OCI-LY3 (cell line): ENCODE results near the gene AKIRIN1.

Experiments used
- EZH2phosphoT487 ChIP-seq: fragments of 200-600 bp; shearing (Covaris generic); IDR thresholded peaks from 2 replicates; pipeline ENCODE4 v1.6.1; 2018; ENCODE audit warnings: antibody characterized with exemption, mixed run types, low read depth
- TF ChIP-seq, protein P1 (sequence below): fragments of 200-600, 300-600 bp; sonication (generic); IDR thresholded peaks from 2 replicates; pipeline ENCODE4 v1.5.1; 2014; ENCODE audit warnings: antibody characterized with exemption, low read length, low read depth

DNA sequence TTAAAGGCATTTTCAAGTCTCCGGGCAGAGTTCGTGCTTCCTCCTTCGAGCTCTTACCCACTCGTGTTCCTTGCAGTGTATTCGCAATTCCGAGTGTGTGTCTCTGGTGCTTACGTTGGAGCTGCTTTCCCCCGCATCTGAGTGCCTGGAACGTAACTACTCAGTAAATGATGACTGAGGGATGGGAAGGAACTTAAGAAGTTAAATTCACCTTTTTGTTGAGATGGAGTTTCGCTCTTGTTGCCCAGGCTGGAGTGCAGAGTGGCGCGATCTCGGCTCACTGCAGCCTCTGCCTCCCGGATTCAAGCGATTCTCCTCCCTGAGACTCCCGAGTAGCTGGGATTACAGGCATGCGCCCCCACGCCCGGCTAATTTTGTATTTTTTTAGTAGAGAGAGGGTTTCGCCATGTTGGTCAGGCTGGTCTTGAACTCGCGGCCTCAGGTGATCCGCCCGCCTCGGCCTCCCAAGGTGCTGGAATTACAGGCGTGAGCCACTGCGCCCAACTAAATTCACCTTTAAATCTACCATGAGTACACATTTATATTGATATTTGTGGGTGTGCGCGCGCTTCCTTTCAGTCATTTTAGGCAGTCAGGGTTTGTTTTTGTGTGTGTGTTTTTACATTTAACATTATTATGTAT, 35.9 kb downstream of the AKIRIN1 start:
- TF ChIP-seq, protein P1, sequence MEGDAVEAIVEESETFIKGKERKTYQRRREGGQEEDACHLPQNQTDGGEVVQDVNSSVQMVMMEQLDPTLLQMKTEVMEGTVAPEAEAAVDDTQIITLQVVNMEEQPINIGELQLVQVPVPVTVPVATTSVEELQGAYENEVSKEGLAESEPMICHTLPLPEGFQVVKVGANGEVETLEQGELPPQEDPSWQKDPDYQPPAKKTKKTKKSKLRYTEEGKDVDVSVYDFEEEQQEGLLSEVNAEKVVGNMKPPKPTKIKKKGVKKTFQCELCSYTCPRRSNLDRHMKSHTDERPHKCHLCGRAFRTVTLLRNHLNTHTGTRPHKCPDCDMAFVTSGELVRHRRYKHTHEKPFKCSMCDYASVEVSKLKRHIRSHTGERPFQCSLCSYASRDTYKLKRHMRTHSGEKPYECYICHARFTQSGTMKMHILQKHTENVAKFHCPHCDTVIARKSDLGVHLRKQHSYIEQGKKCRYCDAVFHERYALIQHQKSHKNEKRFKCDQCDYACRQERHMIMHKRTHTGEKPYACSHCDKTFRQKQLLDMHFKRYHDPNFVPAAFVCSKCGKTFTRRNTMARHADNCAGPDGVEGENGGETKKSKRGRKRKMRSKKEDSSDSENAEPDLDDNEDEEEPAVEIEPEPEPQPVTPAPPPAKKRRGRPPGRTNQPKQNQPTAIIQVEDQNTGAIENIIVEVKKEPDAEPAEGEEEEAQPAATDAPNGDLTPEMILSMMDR = no peak
- TF ChIP-seq EZH2phosphoT487 = no peak
